ENCODE results near the gene TMOD3. TPM values are rescaled to one million over a fixed set of nuclear protein-coding genes. Genes with fewer than 3 reads are reported as not detected.
"Not testable (repeated sequence)": the region's sequence is repeated elsewhere in the genome, so short reads cannot be mapped to it uniquely, and the experiment has no call there.

TMOD3 gene
- total RNA-seq, 1 experiment from 2014 or later: 53.6 TPM

GRCh38 chr15:51883271-51883837 is 53.9 kb downstream of the TMOD3 start:
- CTCF ChIA-PET: interaction anchor here (0.6 to 1.6 kb wide), 3 partner anchors 186 to 382 kb away, joined by 3 to 5 read pairs (median 3); no protein-coding TSS in a partner anchor
- H3K9me3 Mint-ChIP-seq (ENCODE audit: low read depth, unreplicated experiment): no peaks in the 10 kb centered on the region
- H3K27me3 Mint-ChIP-seq (ENCODE audit: unreplicated experiment): no peaks in the 10 kb centered on the region
- DNase-seq: no peak
- no TSS peak for BruUV-seq (replicated peaks)
- no peak for TF ChIP-seq CTCF (IDR thresholded peaks at IDR 0.05; ENCODE audit: unreplicated experiment)
- H3K27ac Mint-ChIP-seq (ENCODE audit: unreplicated experiment): no peak overlapping the region
- intact Hi-C loops (cut with micrococcal nuclease; ENCODE audit: unreplicated experiment): no loop called here
- H3K36me3 Mint-ChIP-seq (ENCODE audit: insufficient read depth, unreplicated experiment): peaks cover 7% of the 10 kb centered on the region
- no peak overlapping the region for H3K4me3 Mint-ChIP-seq (ENCODE audit: low read depth, unreplicated experiment)
- peaks cover 8% of the 10 kb centered on the region for H3K4me1 Mint-ChIP-seq (ENCODE audit: low read depth, unreplicated experiment)

GRCh38 chr15:51884041-51884440 is 54.6 kb downstream of the TMOD3 start:
- intact Hi-C loops (cut with micrococcal nuclease; ENCODE audit: unreplicated experiment): no loop called here
- Mint-ChIP-seq H3K4me3 (ENCODE audit: low read depth, unreplicated experiment) (no peak overlapping the region), H3K27me3 (ENCODE audit: unreplicated experiment) (no peaks in the 10 kb centered on the region), H3K4me1 (ENCODE audit: low read depth, unreplicated experiment) (peaks cover 1% of the 10 kb centered on the region), H3K27ac (ENCODE audit: unreplicated experiment) (no peak overlapping the region), H3K36me3 (ENCODE audit: insufficient read depth, unreplicated experiment) (peaks cover 13% of the 10 kb centered on the region), H3K9me3 (ENCODE audit: low read depth, unreplicated experiment) (no peaks in the 10 kb centered on the region)
- TF ChIP-seq CTCF (IDR thresholded peaks at IDR 0.05; ENCODE audit: unreplicated experiment): no peak
- no peak for DNase-seq
- BruUV-seq (replicated peaks): no TSS peak
- CTCF ChIA-PET: interaction anchor here (0.6 to 1.6 kb wide), 2 partner anchors 185 to 232 kb away, joined by 3 read pairs; no protein-coding TSS in a partner anchor

DNA sequence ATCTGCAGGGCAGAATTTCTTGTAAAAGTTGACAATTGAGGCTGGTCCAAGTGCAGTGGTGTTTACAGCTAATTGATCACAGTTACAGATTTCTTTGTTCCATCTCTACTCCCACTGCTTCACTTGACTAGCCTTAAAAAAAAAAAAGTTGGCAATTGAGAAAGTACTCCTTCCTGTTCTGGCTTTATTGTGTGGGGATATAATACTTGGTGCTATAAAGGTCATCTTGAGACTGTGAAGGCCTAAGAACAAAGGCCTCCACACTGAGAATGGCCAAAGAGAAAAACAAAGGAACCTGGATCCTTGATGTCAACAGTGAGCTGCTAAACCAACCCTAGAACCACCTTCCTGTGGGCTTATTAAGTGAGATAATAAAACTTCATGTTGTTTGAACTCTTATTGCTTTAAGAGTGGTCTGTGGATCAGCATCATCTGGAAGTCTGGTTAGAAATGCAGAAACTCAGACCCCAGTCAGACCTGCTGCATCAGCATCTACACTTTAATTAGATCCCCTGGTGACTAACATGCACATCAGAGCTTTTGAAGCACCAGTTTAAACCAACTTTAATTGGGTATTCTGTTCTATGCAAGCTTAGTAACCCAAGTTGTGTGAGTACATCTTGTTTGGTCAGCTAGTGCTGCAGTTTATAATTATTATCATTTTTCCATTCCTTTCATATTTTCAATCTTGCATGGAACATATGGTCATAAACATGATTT is 55.2 kb downstream of the TMOD3 start:
- no TSS peak for BruUV-seq (replicated peaks)
- no peaks in the 10 kb centered on the region for H3K27me3 Mint-ChIP-seq (ENCODE audit: unreplicated experiment)
- intact Hi-C loops (cut with micrococcal nuclease; ENCODE audit: unreplicated experiment): loop anchor here (5.0 kb wide), 1 partner anchor 87 kb away; no protein-coding TSS in a partner anchor
- CTCF ChIA-PET: interaction anchor here (0.6 to 1.6 kb wide), 5 partner anchors 87 to 233 kb away, joined by 3 to 6 read pairs (median 4); partner anchors contain the start of genes LEO1 and SCG3
- TF ChIP-seq CTCF (IDR thresholded peaks at IDR 0.05; ENCODE audit: unreplicated experiment): no peak
- DNase-seq: no peak
- no peak overlapping the region for H3K4me3 Mint-ChIP-seq (ENCODE audit: low read depth, unreplicated experiment)
- peaks cover 13% of the 10 kb centered on the region for H3K36me3 Mint-ChIP-seq (ENCODE audit: insufficient read depth, unreplicated experiment)
- no peaks in the 10 kb centered on the region for H3K4me1 Mint-ChIP-seq (ENCODE audit: low read depth, unreplicated experiment)
- H3K27ac Mint-ChIP-seq (ENCODE audit: unreplicated experiment): no peak overlapping the region
- H3K9me3 Mint-ChIP-seq (ENCODE audit: low read depth, unreplicated experiment): no peaks in the 10 kb centered on the region

DNA sequence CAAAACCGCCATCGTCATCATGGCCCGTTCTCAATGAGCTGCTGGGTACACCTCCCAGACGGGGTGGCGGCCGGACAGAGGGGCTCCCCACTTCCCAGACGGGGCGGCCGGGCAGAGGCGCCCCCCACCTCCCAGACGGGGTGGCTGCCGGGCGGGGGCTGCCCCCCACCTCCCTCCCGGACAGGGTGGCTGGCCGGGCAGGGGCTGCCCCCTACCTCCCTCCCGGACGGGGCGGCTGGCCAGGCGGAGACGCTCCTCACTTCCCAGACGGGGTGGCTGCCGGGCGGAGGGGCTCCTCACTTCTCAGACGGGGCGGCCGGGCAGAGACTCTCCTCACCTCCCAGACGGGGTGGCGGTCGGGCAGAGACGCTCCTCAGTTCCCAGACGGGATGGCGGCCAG is 56.3 kb downstream of the TMOD3 start:
- DNase-seq; H3K27me3 Mint-ChIP-seq (ENCODE audit: unreplicated experiment); BruUV-seq (replicated peaks); H3K4me1 Mint-ChIP-seq (ENCODE audit: low read depth, unreplicated experiment); H3K4me3 Mint-ChIP-seq (ENCODE audit: low read depth, unreplicated experiment); H3K27ac Mint-ChIP-seq (ENCODE audit: unreplicated experiment); H3K9me3 Mint-ChIP-seq (ENCODE audit: low read depth, unreplicated experiment); CTCF ChIA-PET: not testable (repeated sequence)
- intact Hi-C loops (cut with micrococcal nuclease; ENCODE audit: unreplicated experiment): loop anchor here (5.0 kb wide), 1 partner anchor 88 kb away; no protein-coding TSS in a partner anchor
- peaks cover 13% of the 10 kb centered on the region for H3K36me3 Mint-ChIP-seq (ENCODE audit: insufficient read depth, unreplicated experiment)
